Cerebellar nuclear complex (tissue), 1 donor: ENCODE measurements around the gene COL27A1.
"Not testable (repeated sequence)": the region's sequence is repeated elsewhere in the genome, so short reads cannot be mapped to it uniquely, and the experiment has no call there.

Experiments used
- DNase-seq, 2 experiments: peaks; one replicate each; lab custom pipeline; 2025; lab: John Stamatoyannopoulos, UW

Gene COL27A1

DNA sequence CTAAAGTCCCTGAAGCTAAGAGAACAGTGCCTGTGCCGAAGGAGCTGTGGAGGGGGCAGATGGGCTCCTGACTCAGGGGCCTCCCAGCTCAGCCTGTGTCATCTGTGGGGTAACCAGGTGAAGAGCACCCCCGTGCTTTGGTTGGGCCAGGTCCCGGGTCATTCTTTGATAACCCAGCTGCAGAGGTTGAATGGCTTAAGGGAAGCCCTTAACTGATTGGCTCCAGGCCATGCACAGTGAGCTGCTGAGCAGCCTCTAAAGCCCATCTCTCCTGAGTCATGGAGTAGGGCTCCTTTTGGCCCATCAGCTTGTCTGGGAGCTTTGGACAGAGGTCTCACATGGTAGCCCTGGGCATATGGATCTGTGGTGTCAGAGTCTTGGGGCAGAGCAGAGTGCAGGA lies 28.7 kb downstream of the COL27A1 start:
- no peak for DNase-seq

- no peak for DNase-seq
Observed at GRCh38 chr9:114184866-114185265, 29.5 kb downstream of the COL27A1 start.

DNA sequence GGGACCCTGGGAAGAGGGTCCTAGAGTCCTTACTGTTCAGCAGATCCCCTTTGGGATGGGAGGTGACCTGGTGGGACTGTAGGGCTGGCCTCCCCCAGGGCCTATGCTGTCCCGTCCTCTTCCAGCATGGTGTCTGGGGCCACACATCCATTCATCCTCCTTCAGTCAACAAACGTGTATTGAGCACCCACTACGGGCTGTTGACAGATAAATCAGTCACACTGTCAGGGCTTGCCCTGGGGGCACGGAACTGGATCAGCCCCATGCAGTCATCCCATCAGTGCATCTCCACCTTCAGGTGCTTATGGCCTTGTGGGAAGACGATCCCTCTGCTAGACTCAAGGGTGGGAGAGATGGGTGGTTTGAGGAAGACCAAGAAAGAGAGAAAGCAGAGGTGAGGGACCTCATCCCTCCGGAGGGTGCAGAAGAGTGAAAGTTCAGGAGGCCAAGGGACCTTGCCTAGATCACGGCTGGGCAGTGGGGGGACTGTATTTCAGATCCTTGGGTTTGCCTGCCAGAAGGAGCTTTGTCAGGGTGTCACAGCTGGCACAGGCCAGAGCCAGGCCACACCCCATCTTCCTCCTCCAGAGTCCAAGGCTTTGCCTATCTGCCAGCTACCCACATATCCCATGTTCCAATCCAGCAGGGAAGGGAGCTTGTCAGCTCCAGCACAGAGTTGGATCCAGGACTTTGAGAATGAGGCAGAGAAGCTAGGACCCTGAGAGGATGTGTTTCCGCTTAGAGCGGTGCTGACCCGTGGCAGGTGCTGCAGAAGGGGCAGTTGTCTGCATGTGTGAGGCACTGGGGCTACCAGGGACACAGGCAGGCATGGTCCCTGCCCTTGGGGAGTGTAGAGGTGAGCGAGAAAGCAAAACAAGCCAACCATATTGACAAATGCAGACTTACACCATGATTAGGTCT lies 30.5 kb downstream of the COL27A1 start:
- no peak for DNase-seq

DNA sequence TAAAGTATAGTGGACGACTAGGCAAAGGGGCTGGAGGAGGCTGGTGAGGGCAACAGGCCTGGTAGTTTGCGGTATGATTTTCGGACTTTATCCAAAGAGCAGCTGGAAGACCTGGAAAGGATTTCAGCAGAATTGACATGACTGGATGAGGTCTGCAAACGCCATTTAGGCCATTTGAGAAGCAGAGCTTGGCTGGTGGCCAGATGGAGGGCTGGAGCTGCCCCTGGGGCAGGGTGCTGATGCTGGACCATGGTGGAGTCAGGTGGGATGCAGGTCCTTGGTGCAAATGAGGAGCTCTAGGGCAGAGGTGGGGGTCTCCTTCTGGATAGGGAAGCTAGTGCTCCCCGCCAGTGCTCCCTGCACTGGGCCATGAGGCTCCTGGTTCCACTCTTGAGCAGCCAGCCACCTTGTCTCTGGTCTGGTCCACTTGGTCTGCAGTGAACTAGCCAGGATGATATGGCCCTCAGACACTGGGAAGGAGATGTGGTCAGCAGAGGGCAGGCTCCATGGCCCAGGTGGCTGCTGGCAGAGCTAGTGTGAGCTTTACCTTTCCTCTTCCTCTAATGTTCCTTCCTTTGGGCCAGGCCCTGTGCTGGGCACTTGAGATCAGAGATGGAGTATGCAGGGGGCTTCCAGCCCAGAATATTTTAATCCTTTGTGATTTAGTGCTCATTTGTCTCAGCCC lies 31.4 kb downstream of the COL27A1 start:
- no peak for DNase-seq

- no peak for DNase-seq
Observed at GRCh38 chr9:114187827-114188226, 32.5 kb downstream of the COL27A1 start.

- DNase-seq: no peak
Observed at GRCh38 chr9:114189823-114190562, 34.7 kb downstream of the COL27A1 start.

- no peak for DNase-seq
Observed at GRCh38 chr9:114190563-114190905, 35.2 kb downstream of the COL27A1 start.

GRCh38 chr9:114191402-114191801 lies 36.1 kb downstream of the COL27A1 start:
- not testable (repeated sequence) for DNase-seq

DNA sequence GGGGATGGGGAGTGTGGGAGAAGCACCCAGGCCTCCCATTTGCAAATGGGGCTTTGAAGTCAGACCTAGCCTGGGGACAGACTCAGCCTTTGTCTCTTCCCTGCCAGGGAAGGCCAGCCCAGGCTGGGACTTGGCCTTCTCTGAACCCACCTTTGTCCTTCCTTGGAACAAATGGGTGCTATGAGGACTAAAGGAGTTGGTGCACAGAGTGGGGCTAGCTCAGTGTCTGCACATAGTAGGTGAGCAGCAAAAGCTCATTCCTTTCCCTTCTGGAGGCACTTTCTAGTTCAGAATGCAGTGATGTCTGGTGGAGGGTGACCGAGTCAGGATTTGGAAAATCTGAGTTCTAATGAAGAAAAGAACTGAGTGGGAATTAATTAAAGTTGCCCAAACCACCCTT lies 37.2 kb downstream of the COL27A1 start:
- no peak for DNase-seq

DNA sequence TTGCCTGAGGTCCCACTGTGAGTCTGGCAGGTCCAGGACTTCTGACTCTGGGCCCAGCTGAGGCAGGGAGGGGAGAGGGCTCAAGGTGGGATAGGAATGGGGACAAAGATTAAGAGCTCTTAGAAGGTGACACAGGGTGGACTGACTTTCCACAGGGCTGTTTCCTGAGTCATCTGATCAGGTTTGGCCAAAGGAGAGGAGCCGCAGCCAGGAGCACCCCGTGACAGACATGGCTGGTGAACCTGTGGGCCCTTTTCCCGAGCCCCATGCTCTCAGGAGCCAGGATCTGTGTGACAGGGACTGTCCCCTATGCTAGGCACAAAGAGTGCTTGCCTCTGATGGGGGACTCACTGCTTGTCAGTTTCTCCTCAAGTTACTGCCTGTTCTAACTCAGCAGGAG lies 37.8 kb downstream of the COL27A1 start:
- DNase-seq: no peak

GRCh38 chr9:114196117-114196516 lies 40.8 kb downstream of the COL27A1 start:
- no peak for DNase-seq

DNA sequence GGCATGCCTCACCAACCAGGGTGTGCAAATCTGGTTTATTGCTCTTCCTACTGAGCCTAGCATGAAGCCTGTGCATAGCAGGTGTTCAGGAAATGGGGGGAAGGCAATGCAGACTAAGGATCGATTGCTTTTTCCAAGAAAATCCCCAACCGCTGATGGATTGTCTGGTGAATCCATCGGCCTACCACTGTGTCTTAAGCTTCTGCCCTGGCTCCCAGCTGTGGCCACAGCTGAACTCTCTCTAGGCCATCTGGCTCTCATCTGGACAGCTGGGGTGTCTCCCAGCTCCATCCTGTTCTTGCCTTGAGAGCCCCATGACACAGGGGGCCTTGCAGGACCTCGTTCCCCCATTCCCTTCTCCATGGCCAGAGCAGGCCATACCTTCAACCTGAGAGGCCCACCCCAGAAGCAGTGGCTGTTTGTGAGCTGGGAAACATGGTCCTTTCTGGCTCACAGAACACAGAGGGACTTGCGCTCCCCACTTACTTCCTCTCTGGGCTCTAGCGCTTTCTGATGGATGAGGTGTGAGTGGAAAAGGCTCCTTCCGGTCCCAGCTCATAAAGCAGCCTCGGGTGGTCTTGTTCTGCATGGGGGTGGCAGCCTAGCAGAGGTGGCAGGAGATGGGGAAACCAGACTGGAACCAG lies 41.8 kb downstream of the COL27A1 start:
- DNase-seq: no peak

GRCh38 chr9:114198249-114199040 lies 43.1 kb downstream of the COL27A1 start:
- DNase-seq: peak; percentile 28 to 44

GRCh38 chr9:114200721-114201300 lies 45.5 kb downstream of the COL27A1 start:
- no peak for DNase-seq

DNA sequence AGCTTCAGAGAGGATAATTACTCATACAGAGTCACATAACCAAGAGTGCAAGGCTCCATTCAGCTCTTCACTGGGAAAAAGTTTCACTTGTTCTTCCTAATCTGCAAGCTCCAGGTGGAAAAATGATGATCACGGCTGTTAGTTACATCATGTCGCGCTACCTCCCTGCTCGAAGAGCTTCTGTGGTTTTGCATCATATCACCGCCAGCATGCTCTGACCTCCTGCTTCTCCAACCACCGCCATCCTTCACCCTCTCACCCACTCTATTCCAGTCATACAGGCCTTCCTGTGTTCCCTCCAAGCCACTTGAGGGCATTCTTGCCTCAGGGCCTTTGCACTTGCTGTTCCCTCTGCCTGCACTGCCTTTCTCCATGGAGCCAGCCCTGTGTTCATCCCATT lies 47.1 kb downstream of the COL27A1 start:
- no peak for DNase-seq

GRCh38 chr9:114202849-114203248 lies 47.5 kb downstream of the COL27A1 start:
- no peak for DNase-seq

GRCh38 chr9:114203410-114204140 lies 48.2 kb downstream of the COL27A1 start:
- no peak for DNase-seq

DNA sequence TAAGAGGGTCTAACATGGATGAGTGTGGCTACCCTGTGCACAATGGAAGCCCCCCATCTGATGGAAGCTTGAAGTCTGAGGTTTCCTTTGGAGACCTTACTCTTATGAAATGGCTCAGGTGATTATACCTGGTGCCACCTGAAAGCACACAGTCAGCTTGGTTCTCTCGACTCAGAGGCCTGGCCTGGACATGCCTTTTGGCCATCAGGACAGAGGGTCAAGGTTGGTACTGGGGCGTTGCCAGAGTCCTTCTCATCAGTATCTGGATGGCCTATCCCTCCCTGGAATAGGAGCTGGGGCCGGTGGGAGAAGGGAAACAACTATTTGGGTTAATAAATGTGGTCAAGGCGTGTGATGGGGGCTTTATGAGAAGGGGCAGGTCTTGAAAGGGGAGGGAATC lies 48.9 kb downstream of the COL27A1 start:
- no peak for DNase-seq

DNA sequence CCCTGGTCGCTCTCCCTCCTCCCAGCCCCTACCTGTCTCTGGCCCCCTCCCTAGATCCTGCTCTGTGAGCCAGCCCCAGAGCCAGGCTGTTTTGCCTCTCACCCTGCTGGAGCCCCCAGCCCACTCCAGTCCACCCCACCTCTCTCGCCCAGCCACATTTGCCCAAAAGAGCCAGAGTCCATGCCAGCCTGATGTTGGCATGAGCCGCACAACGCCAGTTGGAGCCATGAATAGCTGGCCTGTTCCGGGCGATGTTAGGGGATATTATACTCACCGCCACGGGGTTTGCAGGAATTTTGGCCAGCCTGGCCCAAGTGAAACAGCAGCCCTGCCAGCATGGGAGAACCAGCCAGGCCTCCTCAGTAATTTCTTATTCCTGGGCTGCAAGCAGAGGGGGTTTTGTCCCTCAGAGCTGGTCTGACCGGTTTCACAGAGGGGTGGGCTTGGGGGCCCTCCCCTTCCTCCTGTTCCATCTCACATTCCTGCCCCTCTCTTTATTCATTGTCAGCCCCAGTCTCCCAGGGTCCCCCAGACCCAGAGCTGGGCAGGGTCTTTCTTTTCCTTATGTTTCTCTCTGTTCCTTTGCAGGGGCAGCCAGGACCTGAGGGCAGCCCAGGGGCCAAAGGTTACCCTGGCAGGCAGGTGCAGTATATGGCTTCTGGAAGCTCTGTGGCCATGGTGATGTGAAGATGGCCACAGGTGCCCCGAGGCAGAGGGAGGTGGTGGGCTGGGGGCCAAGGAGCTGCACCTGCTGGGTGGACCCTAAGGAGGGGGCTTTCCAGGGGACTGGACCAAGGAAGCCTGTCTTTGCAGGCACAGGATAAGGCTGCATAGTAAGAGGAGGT lies 50.1 kb downstream of the COL27A1 start:
- no peak for DNase-seq
